K562 (cell line): ENCODE data around the gene ABHD16A. TPM values are rescaled to one million over a fixed set of nuclear protein-coding genes. Genes with fewer than 3 reads are reported as not detected.

Experiments
- ARID4B ChIP-seq: sonication (generic); formaldehyde crosslinking; IDR thresholded peaks from 2 replicates; pipeline ENCODE4 v1.8.0; 2022; ENCODE audit warnings: mild to moderate bottlenecking, missing genetic modification reagents
- ATF6 ChIP-seq: sonication (generic); formaldehyde crosslinking; IDR thresholded peaks from 2 replicates; pipeline ENCODE4 v1.4.0; 2020; ENCODE audit warnings: mild to moderate bottlenecking, missing genetic modification reagents
- ETV1 ChIP-seq: fragments of 450-650 bp; conservative IDR thresholded peaks from 2 replicates; pipeline ENCODE4 v1.6.1; 2016; ENCODE audit warnings: missing genetic modification characterization, control low read depth, low read depth, missing compliant biosample characterization
- MTF1 ChIP-seq: fragments of 250-450 bp; sonication (Bioruptor Pico); IDR thresholded peaks from 2 replicates; pipeline ENCODE4 v1.9.0; 2021; ENCODE audit warnings: moderate library complexity, mild to moderate bottlenecking, inconsistent platforms, borderline replicate concordance
- SAP30 ChIP-seq: fragments of 200-600 bp; sonication (generic); IDR thresholded peaks from 2 replicates; pipeline ENCODE4 v1.6.1; 2012; ENCODE audit warnings: borderline replicate concordance, low read depth, mild to moderate bottlenecking, moderate library complexity, low read length, control low read depth, inconsistent platforms; ENCODE audit not compliant: insufficient read depth, poor library complexity, severe bottlenecking
- SLC30A9 ChIP-seq: fragments of 250-450 bp; sonication (Bioruptor Pico); IDR thresholded peaks from 2 replicates; pipeline ENCODE4 v1.8.0; 2022; ENCODE audit warnings: mild to moderate bottlenecking, moderate library complexity
- TAF1 ChIP-seq: IDR thresholded peaks from 2 replicates; pipeline ENCODE4 v1.6.1; 2011; ENCODE audit warnings: mild to moderate bottlenecking, low read length, moderate library complexity; ENCODE audit not compliant: insufficient read depth, control insufficient read depth, severe bottlenecking; ENCODE audit errors: extremely low read depth
- TAF7 ChIP-seq: fragments of 450-650 bp; IDR thresholded peaks from 2 replicates; pipeline ENCODE4 v1.6.1; 2016; ENCODE audit warnings: missing genetic modification characterization, missing compliant biosample characterization
- TOE1 ChIP-seq, 2 experiments: fragments of 450-650 bp in 1 of 2; sonication (generic) in 1 of 2; formaldehyde crosslinking in 1 of 2; IDR thresholded peaks; 2 replicates each; pipeline versions ENCODE4 v1.7.1 to v1.8.0; 2016 to 2022; ENCODE audit warnings: borderline replicate concordance in 2 of 2, mild to moderate bottlenecking in 2 of 2, antibody characterized with exemption in 1 of 2, inconsistent platforms in 1 of 2, low read depth in 1 of 2, missing genetic modification reagents in 1 of 2, moderate library complexity in 1 of 2
- ZBTB2 ChIP-seq: fragments of 450-650 bp; IDR thresholded peaks from 2 replicates; pipeline ENCODE4 v1.6.1; 2016; ENCODE audit warnings: antibody characterized with exemption
- ZC3H8 ChIP-seq: fragments of 450-650 bp; IDR thresholded peaks from 2 replicates; pipeline ENCODE4 v1.6.1; 2017
- ZNF165 ChIP-seq: fragments of 250-450 bp; sonication (Bioruptor Pico); IDR thresholded peaks from 2 replicates; pipeline ENCODE4 v1.4.0; 2020; ENCODE audit warnings: borderline replicate concordance
- ZNF224 ChIP-seq: sonication (generic); formaldehyde crosslinking; IDR thresholded peaks from 2 replicates; pipeline ENCODE4 v1.8.0; 2022; ENCODE audit warnings: mild to moderate bottlenecking, missing genetic modification reagents
- ZNF639 ChIP-seq, 2 experiments: fragments of 200-800 bp in 1 of 2; sonication (Bioruptor generic) in 1 of 2; sonication (generic) in 1 of 2; formaldehyde crosslinking in 1 of 2; IDR thresholded peaks in 1 of 2; conservative IDR thresholded peaks in 1 of 2; 2 replicates each; pipeline versions ENCODE4 v1.5.0 to v1.6.1; 2016 to 2020; ENCODE audit warnings: missing compliant biosample characterization in 1 of 2, missing genetic modification characterization in 1 of 2, missing genetic modification reagents in 1 of 2
- polyA plus RNA-seq, 8 experiments: library from polyadenylated mRNA; depleted of rRNA in 4 of 8; stranded (reverse) in 5 of 8; unstranded in 3 of 8; fragments of >200 nt; fragmentation: Nextera tagmentation in 2 of 8; fragmentation: Illumina TruSeq in 1 of 8; extraction: Ambion mirVana in 2 of 8; extraction: Trizol in 1 of 8; gene quantifications; 2 replicates each; pipeline versions ENCODE4 v1.2.1 to v1.2.3, GENCODE V29; 2011 to 2014; ENCODE audit warnings: inconsistent platforms in 1 of 8, missing spikeins in 1 of 8
- total RNA-seq, 7 experiments: library from RNA; depleted of rRNA in 6 of 7; stranded (reverse); fragments of >200 nt in 6 of 7; fragmentation: Illumina TruSeq in 2 of 7; extraction: Trizol in 2 of 7; gene quantifications; 2 replicates each; pipeline versions ENCODE4 v1.2.1 to v1.2.3, GENCODE V29; 2011 to 2021; ENCODE audit warnings: low replicate concordance in 1 of 7

ABHD16A gene
- total and polyA plus RNA-seq, 9 of the 15 experiments (the other 6 are each of a cell fraction or from before 2014, with no cell fraction given) = 25.8 to 120 (median 81.6) TPM

- TF ChIP-seq MTF1 (0 out of 2 replicates have a peak, but pooled peaks have one; percentile 76), SAP30 (peak; percentile 78), ZNF224 (CRISPR knock-in tag) (peak; percentile 83; the same call in 1 of the 2 replicates), ETV1 (tag) (peak; percentile 57), TOE1 (IDR thresholded peaks at IDR 0.05; ENCODE audit: borderline replicate concordance) (no peak), TOE1 (CRISPR knock-in tag; IDR thresholded peaks at IDR 0.05; ENCODE audit: borderline replicate concordance, low read depth) (peak; percentile 17; the same call in 1 of the 2 replicates), ZC3H8 (0 out of 2 replicates have a peak, but pooled peaks have one; percentile 64), SLC30A9 (no peak), ZNF165 (CRISPR knock-in tag) (peak; percentile 90), ATF6 (CRISPR knock-in tag) (peak; percentile 37; the same call in 1 of the 2 replicates), ZBTB2 (peak; percentile 55), ZNF639 (CRISPR knock-in tag; conservative IDR thresholded peaks at IDR 0.05 in 1 of 2, IDR thresholded peaks at IDR 0.05 in 1 of 2) (no peak), TAF7 (tag) (no peak), TAF1 (peak; percentile 19), ARID4B (CRISPR knock-in tag) (peak; percentile 75; the same call in 1 of the 2 replicates)
Measured at GRCh38 chr6:31659649-31660380, 43.3 kb downstream of the ABHD16A start (continued).
